ENCODE measurements around the gene CCDC116.
"Not testable (repeated sequence)": the region's sequence is repeated elsewhere in the genome, so short reads cannot be mapped to it uniquely, and the experiment has no call there.

Gene CCDC116

GRCh38 chr22:21613553-21614233 lies 18.9 kb upstream of the CCDC116 start:
- CTCF ChIA-PET = interaction anchor here (0.7 to 1.5 kb wide), 2 partner anchors 12 to 16 kb away, joined by 3 to 6 read pairs; no protein-coding TSS in a partner anchor
- no peak for DNase-seq (ENCODE audit: extremely low spot score)
- POLR2A ChIA-PET = interaction anchor here (1.0 to 1.6 kb wide), 2 partner anchors 13 to 16 kb away, joined by 3 to 6 read pairs; partner anchors contain the start of gene YDJC
- no peak for TF ChIP-seq ZNF384 (IDR thresholded peaks at IDR 0.05)
- no peak for TF ChIP-seq FOXK2 (IDR thresholded peaks at IDR 0.05)
- no peak for TF ChIP-seq ELF4 (IDR thresholded peaks at IDR 0.05)
- TF ChIP-seq PKNOX1 (IDR thresholded peaks at IDR 0.05) = no peak
- TF ChIP-seq SP1 (IDR thresholded peaks at IDR 0.05) = no peak
- no peak for TF ChIP-seq HDGF (IDR thresholded peaks at IDR 0.05; ENCODE audit: borderline replicate concordance)
- no peak for TF ChIP-seq SUZ12 (IDR thresholded peaks at IDR 0.05)
- TF ChIP-seq FOXM1 (IDR thresholded peaks at IDR 0.05; ENCODE audit: borderline replicate concordance) = no peak
- TF ChIP-seq L3MBTL2 (conservative IDR thresholded peaks at IDR 0.05) = no peak
- TF ChIP-seq CTBP1 (IDR thresholded peaks at IDR 0.05; ENCODE audit: borderline replicate concordance) = no peak
- TF ChIP-seq TARDBP (IDR thresholded peaks at IDR 0.05) = no peak
- no peak for TF ChIP-seq NFRKB (IDR thresholded peaks at IDR 0.05)
- TF ChIP-seq FOXA1 (IDR thresholded peaks at IDR 0.05) = no peak
- no peak for TF ChIP-seq LEF1 (IDR thresholded peaks at IDR 0.05; ENCODE audit: borderline replicate concordance)
- no peak for TF ChIP-seq ARNT (IDR thresholded peaks at IDR 0.05)
- no peak for TF ChIP-seq BHLHE40 (IDR thresholded peaks at IDR 0.05; ENCODE audit: borderline replicate concordance)

- no peak for DNase-seq (ENCODE audit: extremely low spot score)
- POLR2A ChIA-PET = interaction anchor here (1.0 kb wide), 1 partner anchor 13 kb away, joined by 4 read pairs; no protein-coding TSS in a partner anchor
- TF ChIP-seq FOXM1 (IDR thresholded peaks at IDR 0.05; ENCODE audit: borderline replicate concordance) (no peak), BHLHE40 (IDR thresholded peaks at IDR 0.05; ENCODE audit: borderline replicate concordance) (no peak), PKNOX1 (IDR thresholded peaks at IDR 0.05) (no peak), ARNT (IDR thresholded peaks at IDR 0.05) (no peak), HDGF (IDR thresholded peaks at IDR 0.05; ENCODE audit: borderline replicate concordance) (no peak), ZNF384 (IDR thresholded peaks at IDR 0.05) (no peak), SUZ12 (IDR thresholded peaks at IDR 0.05) (no peak), L3MBTL2 (conservative IDR thresholded peaks at IDR 0.05) (no peak), SP1 (IDR thresholded peaks at IDR 0.05) (no peak), TARDBP (IDR thresholded peaks at IDR 0.05) (no peak), NFRKB (IDR thresholded peaks at IDR 0.05) (no peak), FOXK2 (IDR thresholded peaks at IDR 0.05) (no peak), CTBP1 (IDR thresholded peaks at IDR 0.05; ENCODE audit: borderline replicate concordance) (no peak), ELF4 (IDR thresholded peaks at IDR 0.05) (no peak), LEF1 (IDR thresholded peaks at IDR 0.05; ENCODE audit: borderline replicate concordance) (no peak)
- CTCF ChIA-PET = interaction anchor here (1.1 to 1.6 kb wide), 2 partner anchors 14 to 21 kb away, joined by 3 to 6 read pairs; partner anchors contain the start of gene YDJC
These were observed 16.8 kb upstream of the CCDC116 start for GRCh38 chr22:21615731-21616130.

- CTCF ChIA-PET = interaction anchor here (1.4 kb wide), 1 partner anchor 12 kb away, joined by 5 read pairs; no protein-coding TSS in a partner anchor
- POLR2A ChIA-PET = interaction anchor here (1.3 kb wide), 1 partner anchor 12 kb away, joined by 6 read pairs; the partner anchor contains the start of gene YDJC
- not testable (repeated sequence) for DNase-seq (ENCODE audit: extremely low spot score)
These were observed 15.2 kb upstream of the CCDC116 start for GRCh38 chr22:21617337-21617736.

- no peak for TF ChIP-seq FOXK2 (IDR thresholded peaks at IDR 0.05)
- no peak for TF ChIP-seq ZNF384 (IDR thresholded peaks at IDR 0.05)
- no peak for TF ChIP-seq L3MBTL2 (conservative IDR thresholded peaks at IDR 0.05)
- TF ChIP-seq SP1 (IDR thresholded peaks at IDR 0.05) = no peak
- no peak for TF ChIP-seq HDGF (IDR thresholded peaks at IDR 0.05; ENCODE audit: borderline replicate concordance)
- no peak for TF ChIP-seq PKNOX1 (IDR thresholded peaks at IDR 0.05)
- TF ChIP-seq SUZ12 (IDR thresholded peaks at IDR 0.05) = no peak
- no peak for TF ChIP-seq LEF1 (IDR thresholded peaks at IDR 0.05; ENCODE audit: borderline replicate concordance)
- no peak for TF ChIP-seq BHLHE40 (IDR thresholded peaks at IDR 0.05; ENCODE audit: borderline replicate concordance)
- no peak for TF ChIP-seq CTBP1 (IDR thresholded peaks at IDR 0.05; ENCODE audit: borderline replicate concordance)
- TF ChIP-seq ELF4 (IDR thresholded peaks at IDR 0.05) = no peak
- no peak for TF ChIP-seq FOXM1 (IDR thresholded peaks at IDR 0.05; ENCODE audit: borderline replicate concordance)
- no peak for TF ChIP-seq ARNT (IDR thresholded peaks at IDR 0.05)
- no peak for TF ChIP-seq FOXA1 (IDR thresholded peaks at IDR 0.05)
- ChIA-PET CTCF (no interaction called here), POLR2A (no interaction called here)
- no peak for DNase-seq (ENCODE audit: extremely low spot score)
These were observed 11.5 kb upstream of the CCDC116 start for GRCh38 chr22:21621025-21621424.

GRCh38 chr22:21622011-21622918 lies 10.3 kb upstream of the CCDC116 start:
- POLR2A ChIA-PET = no interaction called here
- TF ChIP-seq L3MBTL2 (conservative IDR thresholded peaks at IDR 0.05) (no peak), PKNOX1 (IDR thresholded peaks at IDR 0.05) (no peak), SP1 (IDR thresholded peaks at IDR 0.05) (no peak), TARDBP (IDR thresholded peaks at IDR 0.05) (no peak), ARNT (IDR thresholded peaks at IDR 0.05) (no peak)
- no peak for DNase-seq (ENCODE audit: extremely low spot score)
- CTCF ChIA-PET = interaction anchor here (0.7 kb wide), 1 partner anchor 20 kb away, joined by 3 read pairs; no protein-coding TSS in a partner anchor
